ENCODE measurements around the gene PNRC1.
"Not testable (repeated sequence)": the region's sequence is repeated elsewhere in the genome, so short reads cannot be mapped to it uniquely, and the experiment has no call there.

DNA sequence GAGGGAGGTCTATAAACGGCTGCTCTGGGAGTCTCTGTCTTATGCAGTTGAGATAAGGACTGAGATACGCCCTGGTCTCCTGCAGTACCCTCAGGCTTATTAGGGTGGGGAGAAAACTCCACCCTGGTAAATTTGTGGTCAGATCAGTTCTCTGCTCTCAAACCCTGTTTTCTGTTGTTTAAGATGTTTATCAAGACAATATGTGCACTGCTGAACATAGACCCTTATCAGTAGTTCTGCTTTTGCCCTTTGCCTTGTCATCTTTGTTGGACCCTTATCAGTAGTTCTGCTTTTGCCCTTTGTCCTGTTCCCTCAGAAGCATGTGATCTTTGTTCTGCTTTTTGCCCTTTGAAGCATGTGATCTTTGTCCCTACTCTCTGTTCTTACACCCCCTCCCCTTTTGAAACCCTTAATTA lies 47.7 kb downstream of the PNRC1 start:
- TF ChIP-seq MAFK (IDR thresholded peaks at IDR 0.05; ENCODE audit: low read depth, low read length) = not testable (repeated sequence)
- TF ChIP-seq, protein P1, sequence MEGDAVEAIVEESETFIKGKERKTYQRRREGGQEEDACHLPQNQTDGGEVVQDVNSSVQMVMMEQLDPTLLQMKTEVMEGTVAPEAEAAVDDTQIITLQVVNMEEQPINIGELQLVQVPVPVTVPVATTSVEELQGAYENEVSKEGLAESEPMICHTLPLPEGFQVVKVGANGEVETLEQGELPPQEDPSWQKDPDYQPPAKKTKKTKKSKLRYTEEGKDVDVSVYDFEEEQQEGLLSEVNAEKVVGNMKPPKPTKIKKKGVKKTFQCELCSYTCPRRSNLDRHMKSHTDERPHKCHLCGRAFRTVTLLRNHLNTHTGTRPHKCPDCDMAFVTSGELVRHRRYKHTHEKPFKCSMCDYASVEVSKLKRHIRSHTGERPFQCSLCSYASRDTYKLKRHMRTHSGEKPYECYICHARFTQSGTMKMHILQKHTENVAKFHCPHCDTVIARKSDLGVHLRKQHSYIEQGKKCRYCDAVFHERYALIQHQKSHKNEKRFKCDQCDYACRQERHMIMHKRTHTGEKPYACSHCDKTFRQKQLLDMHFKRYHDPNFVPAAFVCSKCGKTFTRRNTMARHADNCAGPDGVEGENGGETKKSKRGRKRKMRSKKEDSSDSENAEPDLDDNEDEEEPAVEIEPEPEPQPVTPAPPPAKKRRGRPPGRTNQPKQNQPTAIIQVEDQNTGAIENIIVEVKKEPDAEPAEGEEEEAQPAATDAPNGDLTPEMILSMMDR (conservative IDR thresholded peaks at IDR 0.05; ENCODE audit: low read depth, low read length) = not testable (repeated sequence)

Data from IMR-90 (cell line).